Smooth muscle cell of the brain vasculature (primary cell): ENCODE measurements around the gene FIBIN.

Experiments
- DNase-seq: peaks from one replicate; pipeline ENCODE4 v3.0.0-alpha.2; 2012; ENCODE audit warnings: low read depth, low spot score

The FIBIN gene

GRCh38 chr11:27022659-27023251 is 28.8 kb downstream of the FIBIN start:
- DNase-seq: no peak

- no peak for DNase-seq
Observed at GRCh38 chr11:27024865-27025264, 31.0 kb downstream of the FIBIN start.

GRCh38 chr11:27025312-27025955 is 31.5 kb downstream of the FIBIN start:
- DNase-seq: no peak

- no peak for DNase-seq
Observed at GRCh38 chr11:27025957-27026733, 32.2 kb downstream of the FIBIN start.

- no peak for DNase-seq
Observed at GRCh38 chr11:27028561-27028965, 34.7 kb downstream of the FIBIN start.

GRCh38 chr11:27029966-27030365 is 36.1 kb downstream of the FIBIN start:
- no peak for DNase-seq

GRCh38 chr11:27031754-27032153 is 37.8 kb downstream of the FIBIN start:
- DNase-seq: no peak

GRCh38 chr11:27039873-27040272 is 46.0 kb downstream of the FIBIN start:
- no peak for DNase-seq

GRCh38 chr11:27040302-27041115 is 46.6 kb downstream of the FIBIN start, which contains the start of gene BBOX1:
TSS of gene BBOX1 (plus strand) at chr11:27040815. CDS start at chr11:27055431, 14,616 bp downstream.
- no peak for DNase-seq

- DNase-seq: no peak
Observed at GRCh38 chr11:27041141-27041899, 47.4 kb downstream of the FIBIN start.
